NOMO-1 treated with dmso at 0.1 percent for 144 hours (cell line): ENCODE data around the gene RMDN2.
"Not testable (repeated sequence)": the region's sequence is repeated elsewhere in the genome, so short reads cannot be mapped to it uniquely, and the experiment has no call there.

Source experiments
- DNase-seq: peaks from one replicate; lab custom pipeline; 2025; ENCODE audit not compliant: unreplicated experiment; lab: John Stamatoyannopoulos, UW

RMDN2 gene

DNA sequence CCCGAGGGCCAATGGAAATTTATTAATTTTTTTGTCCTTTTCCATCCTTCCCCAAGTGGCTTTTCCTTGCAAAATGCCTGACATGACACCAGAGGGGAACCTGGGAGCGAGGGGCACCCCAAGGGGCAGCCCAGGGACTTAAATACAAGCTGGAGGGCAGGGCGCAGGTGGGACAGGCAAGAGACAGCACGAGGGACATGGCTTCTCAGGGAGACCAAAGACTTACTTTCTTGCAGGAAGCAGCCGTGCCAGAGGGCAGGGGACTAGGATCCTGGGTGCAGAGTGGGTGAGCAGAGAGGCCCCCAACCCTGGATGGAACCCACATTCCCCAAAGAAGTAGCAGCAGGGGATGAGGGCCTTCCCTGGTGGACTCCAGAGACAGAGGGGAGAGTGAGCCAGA is 5.3 kb downstream of the RMDN2 start:
- not testable (repeated sequence) for DNase-seq

DNA sequence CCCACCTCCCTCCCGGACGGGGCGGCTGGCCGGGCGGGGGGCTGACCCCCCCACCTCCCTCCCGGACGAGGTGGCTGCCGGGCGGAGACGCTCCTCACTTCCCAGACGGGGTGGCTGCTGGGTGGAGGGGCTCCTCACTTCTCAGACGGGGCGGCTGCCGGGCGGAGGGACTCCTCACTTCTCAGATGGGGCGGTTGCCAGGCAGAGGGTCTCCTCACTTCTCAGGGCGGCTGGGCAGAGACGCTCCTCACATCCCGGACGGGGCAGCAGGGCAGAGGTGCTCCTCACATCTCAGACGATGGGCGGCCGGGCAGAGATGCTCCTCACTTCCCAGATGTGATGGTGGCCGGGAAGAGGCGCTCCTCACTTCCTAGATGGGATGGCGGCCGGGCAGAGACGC is 7.8 kb downstream of the RMDN2 start:
- DNase-seq = not testable (repeated sequence)

DNA sequence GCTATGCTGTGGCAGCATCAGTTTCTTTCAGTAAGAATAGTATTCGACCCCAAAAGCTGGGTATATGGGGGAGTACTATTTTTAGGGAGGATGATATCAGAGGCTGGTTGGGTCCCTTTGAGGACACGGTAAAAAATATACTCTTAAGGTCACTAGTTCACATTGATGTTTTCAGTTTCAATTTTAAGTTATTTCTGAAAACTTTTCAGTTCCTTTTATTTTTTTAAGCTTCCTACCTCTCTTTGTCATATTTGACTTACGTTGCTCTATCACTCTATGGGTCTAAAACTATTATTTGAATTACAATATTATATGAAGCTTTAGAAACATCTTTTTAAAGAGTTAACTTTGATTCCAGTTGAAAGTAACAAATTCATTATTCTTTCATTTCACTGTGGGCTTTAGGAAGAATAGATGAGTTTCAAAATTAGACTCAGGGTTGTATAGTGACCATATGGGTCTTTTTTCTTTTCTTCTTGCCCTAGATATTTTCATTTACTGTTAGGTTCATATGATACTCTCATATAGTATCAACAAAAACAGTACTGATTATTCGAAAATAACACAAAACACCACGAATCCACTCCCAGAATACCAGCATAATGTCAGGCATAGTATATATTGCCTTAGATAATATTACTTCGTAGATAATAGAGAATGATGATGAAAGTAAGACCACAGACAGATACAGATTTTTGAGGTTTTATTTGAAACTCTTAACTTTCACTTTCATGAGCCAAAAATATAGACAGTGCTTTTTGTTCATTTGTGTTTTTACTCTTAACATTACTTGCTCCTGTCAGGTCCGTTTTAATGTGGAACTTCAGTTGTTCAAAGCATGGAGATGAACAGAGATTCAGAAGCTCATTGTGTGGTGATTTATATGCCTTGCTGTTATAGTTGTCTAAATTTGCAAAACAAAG is 9.8 kb downstream of the RMDN2 start:
- peak; percentile 2 for DNase-seq

DNA sequence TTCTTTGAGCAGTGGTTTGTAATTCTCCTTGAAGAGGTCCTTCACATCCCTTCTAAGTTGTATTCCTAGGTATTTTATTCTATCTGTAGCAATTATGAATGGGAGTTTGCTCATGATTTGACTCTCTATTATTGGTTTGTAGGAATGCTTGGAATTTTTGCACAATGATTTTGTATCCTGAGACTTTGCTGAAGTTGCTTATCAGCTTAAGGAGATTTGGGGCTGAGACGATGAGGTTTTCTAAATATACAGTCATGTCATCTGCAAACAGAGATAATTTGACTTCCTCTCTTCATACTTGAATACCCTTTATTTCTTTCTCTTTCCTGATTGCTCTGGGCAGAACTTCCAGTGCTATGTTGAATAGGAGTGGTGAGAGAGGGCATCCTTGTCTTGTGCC is 12.5 kb downstream of the RMDN2 start:
- not testable (repeated sequence) for DNase-seq

DNA sequence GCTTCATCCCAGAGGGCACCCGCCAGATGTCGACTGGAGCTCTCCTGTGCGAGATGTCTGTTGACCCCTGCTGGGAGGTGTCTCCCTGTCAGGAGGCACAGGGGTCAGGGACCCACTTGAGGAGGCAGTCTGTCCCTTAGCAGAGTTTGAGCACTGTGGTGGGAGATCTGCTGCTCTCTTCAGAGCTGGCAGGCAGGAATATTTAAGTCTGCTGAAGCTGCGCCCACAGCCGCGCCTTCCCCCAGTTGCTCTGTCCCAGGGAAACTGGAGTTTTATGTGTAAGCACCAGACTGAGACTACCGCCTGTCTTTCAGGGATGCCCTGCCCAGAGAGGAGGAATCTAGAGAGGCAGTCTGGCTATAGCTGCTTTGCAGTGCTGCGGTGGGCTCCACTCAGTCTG is 16.2 kb downstream of the RMDN2 start:
- not testable (repeated sequence) for DNase-seq

DNA sequence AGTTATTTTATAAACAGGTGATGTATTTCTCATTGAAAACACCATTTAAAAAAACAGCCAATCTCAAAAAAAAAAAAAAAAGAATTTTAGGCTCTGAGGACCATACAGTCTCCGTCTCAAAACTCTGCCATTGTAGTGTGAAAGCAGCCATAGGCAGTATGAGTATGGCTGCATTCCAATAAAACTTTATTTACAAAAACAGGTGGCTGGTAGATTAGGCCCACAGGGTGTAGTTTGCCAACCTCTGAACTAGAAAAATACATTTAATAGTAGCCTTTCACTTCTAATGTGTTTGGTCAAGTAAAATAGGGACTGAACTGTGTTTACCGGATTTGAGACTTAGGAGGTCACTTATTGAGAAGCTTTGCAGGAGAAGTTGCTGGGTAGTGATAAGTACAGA is 19.2 kb downstream of the RMDN2 start:
- no peak for DNase-seq

DNA sequence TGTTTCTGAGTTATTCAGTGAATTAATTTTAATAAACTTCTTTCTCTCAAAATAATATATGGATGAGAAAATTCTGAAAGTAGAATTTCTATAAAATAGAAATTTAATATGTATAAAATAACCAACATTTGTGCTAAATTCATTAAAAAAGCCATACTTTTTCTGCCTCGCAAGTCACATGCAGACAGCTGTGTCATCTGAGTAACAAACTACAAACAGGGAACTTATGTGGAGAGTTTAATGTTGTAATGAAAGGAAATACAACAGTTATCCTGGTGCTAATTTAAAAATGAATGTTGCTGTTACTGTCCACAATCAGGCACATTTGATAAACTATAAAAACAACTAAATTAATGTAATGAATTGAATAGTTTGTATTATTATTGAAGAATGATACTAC is 22.2 kb downstream of the RMDN2 start:
- no peak for DNase-seq

DNA sequence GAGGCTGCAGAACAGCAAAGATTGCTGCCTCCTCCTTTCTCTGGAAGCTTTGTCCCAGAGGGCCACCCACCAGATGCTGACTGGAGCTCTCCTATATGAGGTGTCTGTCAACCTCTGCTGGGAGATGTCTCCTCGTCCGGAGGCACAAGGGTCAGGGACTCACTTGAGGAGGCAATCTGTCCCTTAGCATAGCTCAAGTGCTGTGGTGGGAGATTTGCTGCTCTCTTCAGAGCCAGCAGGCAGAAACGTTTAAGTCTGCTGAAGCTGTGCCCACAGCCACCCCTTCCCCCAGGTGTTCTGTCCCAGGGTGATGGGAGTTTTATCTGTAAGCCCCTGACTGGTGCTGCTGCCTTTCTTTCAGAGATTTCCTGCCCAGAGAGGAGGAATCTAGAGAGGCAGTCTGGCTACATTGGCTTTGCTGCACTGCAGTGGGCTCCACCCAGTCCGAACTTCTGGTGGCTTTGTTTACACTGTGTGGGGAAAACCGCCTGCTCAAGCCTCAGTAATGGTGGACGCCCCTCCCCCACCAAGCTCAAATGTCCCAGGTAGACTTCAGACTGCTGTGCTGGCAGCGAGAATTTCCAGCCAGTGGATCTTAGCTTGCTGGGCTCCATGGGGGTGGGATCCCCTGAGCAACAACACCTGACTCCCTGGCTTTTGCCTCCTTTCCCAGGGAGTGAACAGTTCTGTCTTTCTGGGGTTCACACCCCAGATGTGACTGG is 37.1 kb downstream of the RMDN2 start:
- DNase-seq = not testable (repeated sequence)

DNA sequence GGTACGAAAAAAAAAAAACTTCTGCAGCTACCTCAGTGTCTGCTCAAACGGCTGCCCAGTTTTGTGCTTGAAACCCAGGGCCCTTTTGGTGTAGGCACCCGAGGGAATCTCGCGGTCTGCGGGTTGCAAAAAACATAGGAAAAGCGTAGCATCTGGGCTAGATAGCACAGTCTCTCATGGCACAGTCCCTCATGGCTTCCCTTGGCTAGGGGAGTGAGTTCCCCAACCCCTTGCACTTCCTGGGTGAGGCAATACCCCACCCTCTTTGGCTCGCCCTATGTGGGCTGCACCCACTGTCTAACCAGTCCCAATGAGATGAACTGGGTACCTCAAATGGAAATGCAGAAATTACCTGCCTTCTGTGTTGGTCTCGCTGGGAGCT is 37.6 kb downstream of the RMDN2 start:
- not testable (repeated sequence) for DNase-seq

DNA sequence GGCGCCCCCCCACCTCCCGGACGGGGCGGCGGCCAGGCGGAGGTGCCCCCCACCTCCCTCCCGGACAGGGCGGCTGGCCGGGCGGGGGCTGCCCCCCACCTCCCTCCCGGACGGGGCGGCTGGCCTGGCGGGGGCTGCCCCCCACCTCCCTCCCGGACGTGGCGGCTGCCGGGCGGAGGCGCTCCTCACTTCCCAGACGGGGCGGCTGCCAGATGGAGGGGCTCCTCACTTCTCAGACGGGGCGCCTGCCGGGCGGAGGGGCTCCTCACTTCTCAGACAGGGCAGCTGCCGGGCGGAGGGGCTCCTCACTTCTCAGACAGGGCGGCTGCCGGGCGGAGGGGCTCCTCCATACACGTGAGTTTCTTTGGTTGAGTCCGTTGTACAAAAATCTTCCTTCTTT is 38.8 kb downstream of the RMDN2 start:
- DNase-seq = not testable (repeated sequence)

DNA sequence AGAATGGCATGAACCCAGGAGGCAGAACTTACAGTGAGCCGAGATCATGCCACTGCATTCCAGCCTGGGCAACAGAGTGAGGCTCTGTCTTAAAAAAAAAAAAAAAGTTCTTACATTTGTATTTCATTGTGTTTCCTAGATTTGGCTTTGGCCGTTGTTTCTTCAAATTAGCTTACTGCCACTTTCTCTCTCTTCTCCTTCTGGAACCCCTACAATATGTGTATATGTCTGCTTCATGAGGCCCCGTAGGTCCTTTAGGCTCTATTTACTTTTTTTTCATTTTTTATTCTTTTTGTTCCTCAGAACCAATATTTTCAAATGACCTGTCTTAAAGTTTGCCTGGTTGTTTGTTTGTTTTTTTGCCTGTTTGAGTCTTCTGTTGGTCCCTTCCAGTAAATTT is 41.2 kb downstream of the RMDN2 start:
- no peak for DNase-seq

DNA sequence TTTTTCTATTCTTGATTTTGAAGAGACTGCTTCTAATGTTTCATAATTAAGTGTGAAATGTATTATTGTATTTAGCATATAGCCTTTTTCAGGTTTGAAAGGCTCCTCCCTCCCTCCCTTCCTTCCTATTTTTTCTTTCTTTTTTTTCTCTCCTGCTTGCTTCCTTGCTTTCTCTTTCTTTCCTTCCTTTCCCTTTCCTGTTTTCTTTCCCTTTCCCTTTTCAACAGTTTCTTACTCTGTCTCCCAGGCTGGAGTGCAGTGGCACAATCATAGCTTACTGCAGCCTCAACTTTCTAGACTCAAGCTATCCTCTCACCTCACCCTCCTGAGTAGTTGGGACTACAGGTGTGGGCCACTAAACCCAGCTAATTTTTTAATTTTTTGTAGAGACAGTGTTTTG is 44.6 kb downstream of the RMDN2 start:
- no peak for DNase-seq

DNA sequence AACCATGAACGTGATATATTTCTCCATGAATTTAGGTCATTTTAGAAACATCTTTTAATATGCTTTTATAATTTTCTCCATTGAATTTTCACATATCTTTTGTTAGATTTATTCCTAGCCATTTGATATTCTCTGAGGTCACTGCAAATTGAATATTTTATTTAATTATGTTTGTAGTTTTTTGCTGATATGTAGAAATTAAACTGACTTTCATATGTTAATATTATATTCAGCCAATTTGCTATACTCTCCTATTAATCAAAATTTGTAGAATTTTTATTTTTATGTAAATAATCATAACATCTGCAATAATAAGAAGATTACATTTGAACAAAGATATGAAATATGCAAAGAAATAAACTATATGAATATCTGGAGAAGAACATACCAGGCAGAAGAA is 46.9 kb downstream of the RMDN2 start:
- DNase-seq = no peak

DNA sequence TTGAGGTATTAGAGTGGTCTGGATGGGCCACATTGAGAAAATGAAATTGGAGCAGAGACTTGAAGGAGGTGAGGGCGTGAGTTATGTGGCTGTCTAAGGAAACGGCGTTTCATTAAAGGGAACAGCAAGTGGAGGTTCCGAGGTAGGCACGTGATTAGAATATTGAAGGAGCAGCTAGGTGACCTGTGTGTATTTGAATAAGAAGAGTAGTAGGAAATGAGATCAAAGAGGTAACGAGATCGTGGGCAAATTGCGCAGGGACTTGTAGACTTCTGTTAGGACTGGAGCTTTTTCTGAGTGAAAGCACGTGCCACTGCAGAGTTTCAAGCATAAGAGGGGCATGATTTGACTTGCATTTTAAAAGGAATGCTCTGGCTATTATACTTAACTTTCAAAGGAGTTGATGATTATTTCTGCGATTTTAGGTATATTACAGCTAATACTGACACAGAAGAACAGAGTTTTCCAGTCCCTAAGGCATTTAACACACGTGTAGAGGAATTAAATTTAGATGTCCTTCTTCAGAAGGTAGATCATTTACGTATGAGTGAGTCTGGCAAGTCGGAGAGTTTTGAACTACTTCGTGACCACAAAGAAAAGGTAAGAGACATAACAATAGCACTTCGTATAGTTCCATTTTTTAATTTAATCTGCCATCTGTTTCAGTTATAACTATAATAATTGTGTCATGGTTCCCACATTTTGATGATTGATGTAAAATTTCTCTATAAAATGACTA is 48.7 kb downstream of the RMDN2 start:
- DNase-seq = no peak

DNA sequence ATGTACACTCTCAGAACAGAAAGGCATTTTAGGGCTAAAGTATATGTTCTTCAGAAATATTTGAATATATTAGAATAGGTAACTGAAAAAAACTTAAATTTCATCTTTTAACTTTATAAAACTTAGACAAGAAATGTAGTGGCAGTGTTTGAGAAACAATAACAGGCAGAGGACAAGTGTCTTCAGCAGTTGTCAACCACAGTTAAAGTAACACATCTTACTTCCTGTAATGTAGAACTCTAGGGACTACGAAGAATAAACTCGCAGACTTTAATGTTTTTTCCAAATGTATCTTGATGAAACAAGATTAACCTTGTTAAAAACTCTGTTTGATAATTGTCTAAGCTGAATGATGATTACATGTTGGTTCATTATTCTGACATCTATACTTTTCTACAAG is 50.7 kb downstream of the RMDN2 start:
- no peak for DNase-seq

DNA sequence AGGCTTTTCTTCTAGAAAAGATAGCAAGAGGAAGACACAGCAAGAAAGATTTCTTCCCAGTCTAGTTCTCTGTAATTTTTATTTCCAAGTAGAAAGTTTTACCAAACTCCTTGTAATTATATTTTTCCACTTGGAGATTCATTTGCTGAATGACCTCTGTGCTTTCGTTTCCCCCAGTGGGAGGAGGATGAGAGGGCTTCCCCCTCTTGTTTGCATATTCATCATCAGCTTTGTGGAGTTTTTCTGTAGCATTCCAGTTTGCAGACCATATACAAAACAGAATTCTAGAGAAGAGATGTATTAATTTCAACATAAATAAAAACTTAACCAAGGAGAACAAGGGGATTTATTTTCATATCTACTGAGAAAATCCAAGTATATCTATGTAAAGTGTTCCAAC is 51.3 kb downstream of the RMDN2 start:
- no peak for DNase-seq

DNA sequence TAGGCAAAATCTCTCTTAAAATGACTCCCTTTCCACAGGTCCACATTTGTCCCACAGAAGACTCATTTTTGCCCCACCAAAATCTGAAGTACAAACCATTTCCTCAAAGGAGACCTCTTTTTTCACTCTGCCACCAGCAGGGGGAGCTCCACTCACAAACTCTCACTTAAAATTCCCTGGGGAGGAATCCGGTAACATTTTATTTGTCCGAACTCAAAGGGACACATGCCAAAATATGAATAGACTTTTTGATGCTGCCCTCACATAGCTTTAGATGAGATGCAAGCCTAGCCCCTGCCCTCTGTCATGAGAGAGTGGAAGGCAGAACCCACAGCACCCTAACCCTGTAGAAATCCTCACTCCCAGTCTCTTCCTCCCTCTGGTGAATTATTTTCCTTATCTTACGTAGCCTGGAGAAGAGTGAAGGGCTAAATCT is 57.1 kb downstream of the RMDN2 start:
- DNase-seq = no peak

DNA sequence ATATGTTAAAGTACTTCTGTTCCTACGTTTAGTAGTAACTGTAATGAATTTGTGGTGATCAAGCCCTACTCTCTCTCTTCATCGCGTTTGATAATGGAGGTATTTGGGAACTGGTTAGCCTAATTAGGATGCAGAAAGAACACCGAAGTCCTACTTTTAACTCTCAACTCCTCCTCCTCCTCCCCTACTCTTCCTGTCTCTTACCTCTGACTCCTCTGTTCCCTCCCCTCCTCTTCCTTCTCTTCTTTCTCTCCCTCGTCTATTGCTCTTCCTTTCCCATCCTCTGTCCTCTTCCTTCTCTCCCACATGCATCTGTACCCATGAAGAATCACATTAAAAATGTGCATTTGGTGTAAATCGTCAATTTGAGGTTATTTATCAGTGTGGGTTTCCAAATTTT is 57.8 kb downstream of the RMDN2 start:
- DNase-seq = no peak

DNA sequence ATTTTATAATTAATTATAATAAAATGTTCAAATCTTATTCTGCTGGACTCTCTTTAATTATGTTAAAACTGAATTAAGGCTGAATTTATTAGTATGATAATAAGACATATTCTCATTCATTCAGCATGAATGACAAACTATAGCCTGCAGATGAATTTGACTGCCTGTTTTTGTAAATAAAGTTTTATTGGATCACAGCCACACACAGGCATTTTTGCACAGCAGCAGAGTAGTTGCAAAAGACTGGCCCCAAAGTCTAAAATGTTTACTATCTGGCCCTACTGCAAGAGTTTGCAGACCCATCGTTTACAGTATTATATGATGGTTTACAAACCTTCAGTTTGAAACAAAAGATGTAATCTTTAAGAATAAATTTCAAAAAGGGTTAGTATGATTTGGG is 58.6 kb downstream of the RMDN2 start:
- DNase-seq = no peak

DNA sequence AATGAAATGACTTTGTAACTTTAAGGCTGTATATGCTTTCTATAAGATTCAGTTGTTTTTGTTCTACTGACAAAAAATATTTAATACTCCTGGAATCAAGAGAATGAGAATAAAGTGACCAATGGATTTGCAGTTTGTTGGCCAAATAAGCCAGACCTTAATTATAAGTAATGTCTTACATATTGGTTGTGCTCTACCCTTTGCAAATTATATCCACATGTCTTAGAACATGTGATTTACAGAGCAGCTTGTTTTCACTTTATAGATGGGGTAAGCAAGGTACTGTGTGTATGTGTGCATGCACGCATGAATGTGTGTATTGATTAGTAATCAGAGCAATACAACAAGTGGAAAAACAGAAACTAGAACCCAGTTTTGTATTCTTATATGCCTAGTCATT is 59.1 kb downstream of the RMDN2 start:
- DNase-seq = no peak

DNA sequence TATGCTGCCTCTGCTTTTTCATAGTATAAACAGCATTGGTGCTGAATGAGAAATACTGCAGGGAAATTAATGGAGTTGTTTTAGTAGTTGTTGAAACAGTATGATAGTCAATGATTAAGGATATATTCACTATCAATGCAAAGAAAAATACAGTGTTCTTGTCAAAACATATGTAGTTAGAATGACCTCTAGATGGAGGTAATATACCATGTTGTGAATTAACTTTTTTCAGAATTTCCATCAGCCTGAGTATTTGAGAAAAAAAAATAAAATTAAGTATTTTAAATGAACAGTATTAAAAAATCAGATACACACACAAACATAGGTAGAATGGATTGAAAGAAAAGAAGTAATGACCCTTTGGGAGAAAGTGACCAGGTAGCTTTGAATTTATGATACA is 59.5 kb downstream of the RMDN2 start:
- no peak for DNase-seq

DNA sequence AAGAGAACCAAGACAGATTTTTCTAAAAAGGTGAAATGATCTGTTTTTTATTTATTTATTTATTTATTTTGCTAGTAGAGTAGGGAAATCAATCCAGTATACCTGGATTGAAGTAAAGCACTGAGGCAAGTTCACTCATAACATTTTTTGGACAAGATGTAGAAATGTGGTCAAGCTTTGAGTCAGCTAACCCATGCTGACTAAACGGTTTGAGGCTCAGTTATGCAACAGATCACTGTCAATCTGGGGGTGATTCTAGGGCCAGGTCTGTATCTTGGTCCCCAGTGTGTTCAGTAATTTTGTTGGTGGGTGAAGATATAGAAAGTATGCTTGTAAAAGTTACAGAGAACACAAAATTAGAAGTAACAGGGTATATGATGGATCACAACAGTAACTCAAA is 60.2 kb downstream of the RMDN2 start:
- DNase-seq = peak; percentile 15
